CD4-positive, CD25-positive, alpha-beta regulatory T cell (primary cell): ENCODE data around the gene RPTOR. TPM values are rescaled to one million over a fixed set of nuclear protein-coding genes. Genes with fewer than 3 reads are reported as not detected.

Experiments used
- ATAC-seq, 2 donors: fragments of 150-1000 bp; cut with Tn5 transposase; one replicate each; pipeline ENCODE4 v1.10.0; 2021; ENCODE audit warnings: low read depth in 2 of 2, moderate number of reproducible peaks in 2 of 2, moderate library complexity in 1 of 2
- DNase-seq, 3 donors: peaks; one replicate each; pipeline versions ENCODE4 v3.0.0 to v3.0.0-alpha.2; 2012 to 2022; ENCODE audit warnings: mixed read lengths in 1 of 3
- H3K27ac ChIP-seq: one replicate; pipeline ENCODE4 v1.7.0; 2013; ENCODE audit warnings: mild to moderate bottlenecking, low read length; ENCODE audit not compliant: insufficient read depth, poor library complexity, severe bottlenecking
- H3K27me3 ChIP-seq: one replicate; pipeline ENCODE4 v1.7.0; 2013; ENCODE audit warnings: low read length; ENCODE audit not compliant: control insufficient read depth, insufficient read depth
- H3K36me3 ChIP-seq: one replicate; pipeline ENCODE4 v1.7.0; 2013; ENCODE audit warnings: mild to moderate bottlenecking, low read length, moderate library complexity; ENCODE audit not compliant: control insufficient read depth, insufficient read depth
- H3K4me1 ChIP-seq: 2 replicates; pipeline ENCODE4 v1.7.0; 2013; ENCODE audit warnings: mild to moderate bottlenecking, low read length; ENCODE audit not compliant: insufficient read depth, control insufficient read depth, poor library complexity, severe bottlenecking
- H3K4me3 ChIP-seq: one replicate; pipeline ENCODE4 v1.7.0; 2013; ENCODE audit warnings: low read depth, mild to moderate bottlenecking, low read length, moderate library complexity
- H3K9me3 ChIP-seq, 2 experiments: 1 replicate in 1 of 2; 2 replicates in 1 of 2; pipeline ENCODE4 v1.7.0; 2013; ENCODE audit warnings: low read length in 2 of 2, mild to moderate bottlenecking in 1 of 2, moderate library complexity in 1 of 2; ENCODE audit not compliant: control insufficient read depth in 2 of 2
- H3K27ac Mint-ChIP-seq, 3 donors: one replicate each; pipeline ENCODE4 v1.8.0; 2020 to 2022; ENCODE audit warnings: mild to moderate bottlenecking in 3 of 3, mixed read lengths in 3 of 3, moderate library complexity in 2 of 3
- H3K27me3 Mint-ChIP-seq: one replicate; pipeline ENCODE4 v1.8.0; 2022; ENCODE audit warnings: mild to moderate bottlenecking, mixed read lengths
- H3K36me3 Mint-ChIP-seq: one replicate; pipeline ENCODE4 v1.8.0; 2020; ENCODE audit warnings: mixed read lengths
- H3K4me1 Mint-ChIP-seq, 4 donors: one replicate each; pipeline ENCODE4 v1.8.0; 2020 to 2022; ENCODE audit warnings: mixed read lengths in 4 of 4, mild to moderate bottlenecking in 1 of 4
- H3K4me3 Mint-ChIP-seq, 4 donors: one replicate each; pipeline ENCODE4 v1.8.0; 2020 to 2022; ENCODE audit warnings: mild to moderate bottlenecking in 4 of 4, mixed read lengths in 4 of 4, moderate library complexity in 3 of 4
- H3K9me3 Mint-ChIP-seq, 7 donors: one replicate each; pipeline ENCODE4 v1.8.0; 2020 to 2022; ENCODE audit warnings: mixed read lengths in 7 of 7, mild to moderate bottlenecking in 3 of 7, moderate library complexity in 2 of 7
- polyA plus RNA-seq, 4 donors: library from polyadenylated mRNA; unstranded; fragments of 300-500 nt; fragmentation: Illumina TruSeq; gene quantifications; one replicate each; pipeline ENCODE4 v1.2.3, GENCODE V29; 2021
- total RNA-seq: library from RNA; stranded (reverse); gene quantifications from one replicate; pipeline ENCODE4 v1.2.3, GENCODE V29; 2022

RPTOR gene
- total and polyA plus RNA-seq, 5 donors from 2014 or later = 4.7 to 70.1 (median 8.2) TPM

DNA sequence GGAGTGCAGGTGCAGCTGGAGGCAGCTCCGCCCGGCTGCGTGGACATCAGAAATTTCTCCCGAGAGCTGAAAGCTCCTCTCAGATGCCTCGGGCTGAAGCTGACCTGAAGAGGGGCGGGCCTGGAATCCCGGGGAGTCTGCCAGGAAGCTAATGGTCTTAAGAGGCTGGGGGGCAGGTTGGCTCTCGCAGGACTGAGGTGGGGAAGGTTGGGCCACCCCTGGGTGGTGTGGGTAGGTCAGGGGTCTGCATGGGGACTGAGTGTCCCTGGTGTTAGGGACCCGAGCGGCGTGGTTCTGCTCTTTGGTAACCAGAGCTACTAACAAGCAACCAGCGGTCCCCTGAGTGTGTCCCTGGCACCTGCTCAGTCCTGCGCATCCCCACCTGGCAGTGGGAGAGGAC is 450.5 kb downstream of the RPTOR start:
- Histone ChIP-seq H3K4me1 (peaks cover 15% of the 10 kb centered on the region), H3K4me3 (no peak overlapping the region), H3K27ac (no peak overlapping the region), H3K9me3 (no peaks in the 10 kb centered on the region), H3K27me3 (no peaks in the 10 kb centered on the region), H3K36me3 (peaks cover 32% of the 10 kb centered on the region)
- H3K27ac Mint-ChIP-seq = peak overlapping the region in 1 of 3 donors; percentile 61
- no peak for DNase-seq
- no peaks in the 10 kb centered on the region for H3K36me3 Mint-ChIP-seq
- H3K4me3 Mint-ChIP-seq = peak overlapping the region in 1 of 4 donors; percentile 73
- H3K27me3 Mint-ChIP-seq = peaks cover 11% of the 10 kb centered on the region
- H3K4me1 Mint-ChIP-seq = peaks cover 0 to 27% (median 3%) of the 10 kb centered on the region in 4 donors
- no peaks in the 10 kb centered on the region for H3K9me3 Mint-ChIP-seq
- no peak for ATAC-seq

DNA sequence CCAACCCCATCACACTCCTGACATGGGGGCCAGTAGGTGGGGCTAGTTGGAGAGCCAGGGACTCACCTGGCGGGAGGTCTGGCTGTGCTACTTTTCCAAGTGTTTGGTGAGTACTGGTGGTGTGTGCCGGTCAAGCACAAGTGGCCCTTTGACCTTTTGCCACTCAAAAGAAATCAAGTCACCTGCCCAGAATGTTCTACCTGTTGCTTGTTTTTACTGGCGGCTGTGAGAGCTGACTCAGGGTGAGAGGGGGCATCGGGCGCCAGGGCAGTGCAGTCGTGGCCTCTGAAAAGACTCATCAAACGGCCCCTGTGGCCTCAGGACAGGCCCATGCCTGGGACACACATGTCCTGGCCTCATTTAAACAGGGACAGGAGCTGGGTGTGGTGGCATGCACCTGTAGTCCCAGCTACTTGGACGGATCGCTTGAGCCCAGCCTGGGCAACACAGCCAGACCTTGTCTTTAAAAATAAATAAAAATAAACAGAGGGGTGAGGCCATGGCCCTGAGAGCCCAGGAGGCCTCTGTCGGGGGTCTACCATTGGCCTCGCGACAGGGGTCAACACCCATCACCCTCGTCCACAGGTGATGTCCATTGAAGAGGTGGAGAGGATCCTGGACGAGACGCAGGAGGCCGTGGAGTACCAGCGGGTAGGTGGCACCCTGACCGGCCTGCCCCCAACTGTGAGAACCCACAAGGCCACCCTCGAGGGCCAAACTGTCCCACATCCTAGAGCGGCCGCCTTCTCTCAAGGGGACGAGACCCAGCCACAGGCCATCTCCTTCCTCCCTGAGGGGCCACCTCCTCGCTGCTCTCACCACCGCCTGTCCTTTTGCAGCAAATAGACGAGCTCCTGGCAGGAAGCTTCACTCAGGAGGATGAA is 452.0 kb downstream of the RPTOR start:
- peaks cover 0 to 22% (median 6%) of the 10 kb centered on the region in 4 donors for H3K4me1 Mint-ChIP-seq
- peak overlapping the region in 1 of 4 donors; percentile 51 for H3K4me3 Mint-ChIP-seq
- H3K36me3 ChIP-seq = peaks cover 32% of the 10 kb centered on the region
- no peaks in the 10 kb centered on the region for H3K36me3 Mint-ChIP-seq
- H3K9me3 ChIP-seq = no peaks in the 10 kb centered on the region
- no peaks in the 10 kb centered on the region for H3K9me3 Mint-ChIP-seq
- no peak for DNase-seq
- no peak overlapping the region for H3K27ac ChIP-seq
- no peaks in the 10 kb centered on the region for H3K27me3 ChIP-seq
- peaks cover 15% of the 10 kb centered on the region for H3K4me1 ChIP-seq
- ATAC-seq = no peak
- peak overlapping the region in 1 of 3 donors; percentile 38 for H3K27ac Mint-ChIP-seq
- no peak overlapping the region for H3K4me3 ChIP-seq
- H3K27me3 Mint-ChIP-seq = peaks cover 3% of the 10 kb centered on the region

DNA sequence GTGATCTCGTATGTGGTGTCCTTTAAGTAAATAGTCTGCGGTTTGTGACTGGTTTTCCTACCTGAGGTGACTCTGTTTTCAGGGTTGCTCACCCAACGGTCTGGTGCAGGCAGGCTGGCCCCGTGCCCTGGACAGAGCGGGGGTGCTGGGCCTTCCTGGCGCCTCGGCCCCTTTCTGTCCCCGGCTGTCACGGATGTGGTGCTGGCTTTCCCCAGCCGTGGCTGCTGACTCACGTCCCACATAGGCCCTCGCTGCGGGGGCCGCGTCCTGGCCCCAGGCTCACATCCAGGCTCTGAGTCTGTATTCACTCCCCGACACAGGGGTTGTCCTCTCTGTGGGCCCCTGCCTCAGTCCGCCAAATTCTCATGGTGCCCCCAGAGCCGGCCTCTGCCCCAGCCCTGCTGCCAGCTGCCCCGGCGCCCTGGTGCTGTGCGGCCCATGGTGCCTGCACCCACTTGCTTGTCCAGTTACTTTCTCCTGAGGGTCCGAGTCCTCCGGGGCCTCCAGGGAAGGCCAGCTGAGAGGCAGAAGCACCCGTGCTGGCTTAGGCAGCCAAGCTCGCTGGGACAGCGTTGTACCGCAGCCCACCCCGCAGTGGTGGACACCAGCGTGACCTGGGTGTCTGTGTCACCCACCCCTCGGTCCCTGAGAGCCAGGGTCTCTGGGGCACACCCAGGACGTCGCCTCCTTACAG is 452.9 kb downstream of the RPTOR start:
- Histone ChIP-seq H3K27ac (no peak overlapping the region), H3K4me3 (no peak overlapping the region), H3K9me3 (no peaks in the 10 kb centered on the region), H3K27me3 (no peaks in the 10 kb centered on the region), H3K36me3 (peaks cover 32% of the 10 kb centered on the region), H3K4me1 (peaks cover 10% of the 10 kb centered on the region)
- Mint-ChIP-seq H3K36me3 (no peaks in the 10 kb centered on the region), H3K4me3 (no peak overlapping the region), H3K9me3 (no peaks in the 10 kb centered on the region), H3K27ac (no peak overlapping the region), H3K4me1 (peaks cover 0 to 26% (median 9%) of the 10 kb centered on the region in 4 donors), H3K27me3 (peaks cover 12% of the 10 kb centered on the region)
- DNase-seq (no peak), ATAC-seq (peak in 1 of 2 donors; percentile 9)

DNA sequence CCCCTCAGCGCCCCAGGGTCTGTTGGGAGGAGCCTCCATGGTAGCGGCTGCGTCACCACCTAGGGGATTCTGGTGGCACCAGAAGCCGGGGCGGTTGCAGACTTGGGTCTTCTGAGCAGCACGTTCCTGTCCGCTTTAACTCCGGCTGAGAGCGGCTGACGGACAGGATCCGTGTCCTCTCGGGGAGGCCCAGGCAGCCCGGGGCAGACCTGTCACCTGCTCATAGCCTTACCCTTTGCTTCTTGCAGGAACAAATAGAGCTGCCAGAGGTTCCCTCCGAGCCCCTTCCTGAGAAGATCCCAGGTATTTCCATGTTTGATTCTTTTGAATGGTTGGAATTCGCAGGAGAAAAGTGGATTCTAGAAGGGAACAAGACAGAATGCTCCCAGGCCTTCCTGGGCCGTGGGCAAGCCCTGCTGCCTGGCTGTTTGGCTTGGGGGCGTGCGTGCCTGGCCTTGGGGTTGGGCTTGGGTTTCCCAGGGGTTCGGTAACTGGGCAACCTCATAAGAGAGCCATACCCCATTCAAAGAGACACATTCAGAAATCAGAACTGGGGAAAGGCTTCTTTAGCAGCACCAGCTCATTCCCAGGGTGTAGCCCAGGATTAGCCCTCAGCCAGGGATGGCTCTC is 453.6 kb downstream of the RPTOR start:
- H3K4me1 Mint-ChIP-seq = peaks cover 0 to 24% (median 7%) of the 10 kb centered on the region in 4 donors
- Histone ChIP-seq H3K36me3 (peaks cover 32% of the 10 kb centered on the region), H3K9me3 (no peaks in the 10 kb centered on the region), H3K4me3 (no peak overlapping the region), H3K27ac (no peak overlapping the region), H3K4me1 (peaks cover 3% of the 10 kb centered on the region), H3K27me3 (no peaks in the 10 kb centered on the region)
- ATAC-seq = no peak
- H3K27me3 Mint-ChIP-seq = peaks cover 17% of the 10 kb centered on the region
- no peak overlapping the region for H3K27ac Mint-ChIP-seq
- no peak overlapping the region for H3K4me3 Mint-ChIP-seq
- H3K36me3 Mint-ChIP-seq = no peaks in the 10 kb centered on the region
- no peak for DNase-seq
- H3K9me3 Mint-ChIP-seq = no peaks in the 10 kb centered on the region

DNA sequence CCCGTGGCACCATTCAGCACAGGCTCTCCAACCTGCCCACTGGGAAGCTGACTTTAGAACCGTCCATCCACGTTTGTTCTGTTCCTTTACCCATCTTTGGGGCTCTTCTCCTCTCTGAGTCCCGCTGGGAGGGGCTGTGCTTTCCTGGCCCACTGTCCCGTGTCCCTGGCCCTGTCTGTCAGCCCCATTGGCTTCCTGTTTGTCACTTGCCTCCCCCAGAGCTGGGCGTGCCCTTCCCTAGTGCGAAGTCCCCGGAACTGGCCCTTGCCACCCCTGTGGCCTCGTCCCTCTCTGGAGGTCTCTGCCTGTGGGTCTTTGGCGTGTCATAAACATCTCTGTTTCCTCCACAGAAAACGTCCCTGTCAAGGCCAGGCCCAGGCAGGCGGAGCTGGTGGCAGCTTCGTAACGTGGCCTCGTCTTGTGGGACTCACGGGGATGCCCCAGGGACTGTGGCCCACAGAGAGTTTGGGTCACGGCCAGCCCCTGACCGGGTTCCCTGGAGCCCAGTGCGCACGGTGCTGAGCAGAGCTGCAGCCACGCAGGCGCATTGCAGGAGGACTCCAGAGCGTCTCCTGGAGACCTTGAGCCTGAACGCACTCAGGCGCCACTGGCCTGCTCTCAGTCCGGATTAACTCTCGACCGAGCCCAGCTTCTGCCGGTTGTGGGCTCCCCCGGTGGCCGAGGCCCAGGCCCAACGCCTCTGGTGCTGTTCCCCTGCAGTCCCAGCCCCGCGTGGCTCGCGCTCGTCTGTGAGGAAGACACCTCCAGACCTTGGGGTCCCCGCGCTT is 454.3 kb downstream of the RPTOR start:
- no peaks in the 10 kb centered on the region for H3K27me3 ChIP-seq
- ATAC-seq = no peak
- Mint-ChIP-seq H3K27me3 (peaks cover 22% of the 10 kb centered on the region), H3K4me1 (peaks cover 0 to 23% (median 7%) of the 10 kb centered on the region in 4 donors), H3K4me3 (no peak overlapping the region), H3K27ac (no peak overlapping the region), H3K36me3 (no peaks in the 10 kb centered on the region), H3K9me3 (peaks cover 0 to 2% (median 0%) of the 10 kb centered on the region in 7 donors)
- H3K27ac ChIP-seq = no peak overlapping the region
- H3K4me3 ChIP-seq = no peak overlapping the region
- peaks cover 6% of the 10 kb centered on the region for H3K4me1 ChIP-seq
- H3K9me3 ChIP-seq = no peaks in the 10 kb centered on the region
- no peak for DNase-seq
- H3K36me3 ChIP-seq = peaks cover 32% of the 10 kb centered on the region

DNA sequence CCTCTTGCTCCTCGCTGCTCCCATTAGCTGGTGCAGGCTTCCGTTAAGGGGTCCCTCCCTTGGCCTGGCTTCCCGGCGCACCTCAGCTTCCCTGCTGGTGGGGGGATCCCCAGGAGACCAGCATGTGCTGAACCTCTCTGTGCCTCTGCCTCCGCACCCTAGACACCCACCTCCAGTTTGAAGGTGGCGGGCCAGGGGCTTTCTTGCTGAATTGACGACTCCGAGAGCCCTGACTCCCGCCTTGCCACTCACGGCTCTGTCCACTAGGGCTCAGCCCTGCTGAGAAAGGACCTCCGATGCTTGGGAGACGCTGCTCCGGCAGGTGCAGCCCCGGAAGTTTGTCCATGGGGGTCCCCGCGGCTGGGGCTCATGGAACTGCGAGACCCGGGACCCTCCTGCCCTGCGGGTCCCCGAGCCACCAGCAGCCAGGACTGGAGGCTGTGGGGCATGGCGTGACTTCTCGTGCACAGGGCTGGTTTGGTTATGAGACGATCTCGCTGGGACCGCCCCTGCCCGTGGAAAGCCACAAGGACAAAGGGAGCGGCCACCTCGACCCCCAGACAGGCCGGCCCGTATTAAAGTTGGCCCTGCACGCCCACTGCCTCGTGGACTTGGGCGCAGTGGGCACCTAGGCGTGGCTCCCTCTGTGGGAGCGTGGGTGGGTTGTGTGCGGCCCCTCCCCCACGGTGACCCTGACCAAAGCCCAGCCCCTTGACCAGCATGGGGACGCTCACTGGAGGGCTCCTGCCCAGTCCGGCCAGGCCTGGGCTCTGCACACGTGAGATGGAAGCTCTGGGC is 455.1 kb downstream of the RPTOR start:
- no peak overlapping the region for H3K27ac Mint-ChIP-seq
- H3K36me3 Mint-ChIP-seq = no peaks in the 10 kb centered on the region
- Histone ChIP-seq H3K9me3 (no peaks in the 10 kb centered on the region), H3K27me3 (peaks cover 3% of the 10 kb centered on the region), H3K36me3 (peaks cover 32% of the 10 kb centered on the region), H3K4me1 (peaks cover 13% of the 10 kb centered on the region), H3K27ac (no peak overlapping the region), H3K4me3 (no peak overlapping the region)
- no peak for DNase-seq
- H3K27me3 Mint-ChIP-seq = peaks cover 27% of the 10 kb centered on the region
- H3K9me3 Mint-ChIP-seq = peaks cover 0 to 2% (median 0%) of the 10 kb centered on the region in 7 donors
- no peak for ATAC-seq
- H3K4me3 Mint-ChIP-seq = peak overlapping the region in 1 of 4 donors; percentile 64
- peaks cover 0 to 27% (median 11%) of the 10 kb centered on the region in 4 donors for H3K4me1 Mint-ChIP-seq
